SKM-1 treated with dmso at 0.1 percent for 144 hours (cell line): ENCODE measurements around the gene VSX1.

ENCODE experiments used
- DNase-seq: peaks from one replicate; lab custom pipeline; 2025; ENCODE audit not compliant: unreplicated experiment; lab: John Stamatoyannopoulos, UW

VSX1 gene

DNA sequence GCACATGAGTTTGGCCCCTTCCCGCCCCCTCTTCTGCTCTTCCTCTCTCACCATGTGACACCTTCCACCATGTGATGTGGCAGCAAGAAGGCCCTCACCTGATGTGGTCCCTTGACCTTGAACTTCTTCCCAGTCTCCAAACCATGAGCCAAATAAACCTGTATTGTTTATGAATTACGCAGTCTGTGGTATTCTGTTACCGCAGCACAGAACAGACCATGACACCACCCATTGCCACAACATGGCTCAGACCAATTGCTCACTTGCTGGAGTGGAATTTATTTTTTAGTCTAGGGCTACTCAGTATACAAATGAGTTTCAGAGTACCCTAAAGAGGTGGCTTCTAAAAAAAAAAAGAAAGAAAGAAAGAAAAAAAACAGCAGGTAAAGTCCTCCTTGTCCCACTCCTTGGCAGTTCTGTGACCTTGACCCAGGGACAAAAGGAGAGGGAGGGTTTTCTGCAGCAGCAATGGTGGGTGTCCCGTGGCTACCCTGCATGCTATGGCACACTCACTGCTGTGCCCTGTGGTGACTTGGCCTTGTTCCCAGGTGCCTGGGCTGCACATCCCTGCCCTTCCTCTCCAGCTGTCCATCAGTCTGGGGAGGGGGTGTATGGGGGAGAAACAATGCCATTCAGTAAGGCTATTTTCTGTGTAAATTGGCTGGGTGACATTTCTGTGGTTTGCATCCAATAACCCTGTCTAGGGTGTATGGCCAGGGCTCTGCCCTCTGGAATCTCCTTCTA lies 5.4 kb upstream of the VSX1 start:
- DNase-seq, result no peak

DNA sequence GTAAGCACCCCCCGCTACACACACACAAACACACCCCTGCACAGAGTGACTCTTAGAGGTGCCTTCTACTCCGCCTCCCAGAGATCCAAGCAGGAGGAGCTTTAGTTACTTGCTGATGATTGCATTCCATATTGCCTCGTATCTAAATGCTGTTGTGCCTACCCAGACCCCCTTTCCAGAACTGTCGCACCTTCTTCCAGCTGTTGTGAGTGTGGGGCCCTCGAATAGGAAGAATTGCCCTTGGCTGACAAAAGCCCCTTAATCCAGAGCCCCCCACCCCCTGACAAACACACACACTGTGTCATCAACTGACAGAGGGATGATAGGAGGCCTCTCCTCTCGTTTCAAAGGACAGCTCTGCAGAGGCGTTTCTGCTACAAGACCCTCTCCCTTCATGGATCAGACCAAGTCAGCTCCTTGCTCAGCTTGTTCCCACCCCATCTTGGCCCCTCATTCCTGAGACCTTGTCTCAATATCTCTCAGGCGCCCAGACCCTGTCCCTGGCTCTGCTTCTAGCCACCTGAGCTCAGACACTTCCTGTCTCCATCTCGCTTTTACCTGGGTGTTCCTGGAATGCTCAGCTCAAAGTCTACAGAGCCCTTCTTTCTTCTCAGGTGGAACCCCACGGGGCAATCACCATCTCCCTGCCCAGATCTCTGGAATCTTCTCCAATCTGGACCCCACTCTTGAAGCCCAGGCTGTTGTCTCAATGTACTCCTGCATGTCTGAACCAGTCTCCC lies 4.0 kb upstream of the VSX1 start:
- DNase-seq, result no peak

DNA sequence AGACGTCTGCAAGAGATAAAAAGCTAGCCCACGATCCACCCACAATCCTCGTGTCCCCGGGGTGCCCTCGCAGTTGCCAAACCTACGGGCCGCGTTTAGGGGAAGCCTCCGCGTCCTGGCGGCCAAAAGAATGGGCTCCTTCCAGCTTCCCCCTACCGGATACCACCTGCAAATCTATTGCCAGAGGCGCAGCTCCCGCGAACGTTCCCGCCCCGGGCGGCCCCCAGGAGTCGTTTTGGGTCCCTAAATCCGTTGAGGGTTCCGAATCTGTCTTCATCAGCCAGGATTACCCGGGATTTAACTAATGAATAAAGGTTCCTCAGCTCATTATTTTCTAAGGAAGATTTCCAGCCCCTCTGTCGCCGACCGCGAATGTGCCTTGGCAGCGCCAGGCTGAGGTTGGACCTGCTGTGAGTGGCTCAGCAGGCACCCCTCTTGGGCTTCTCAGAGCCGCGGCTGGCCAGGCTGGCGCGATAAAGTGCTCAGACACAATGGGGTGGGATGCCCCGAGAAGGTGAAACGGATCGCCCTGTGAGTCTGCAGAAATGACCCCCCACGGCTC lies 2.8 kb upstream of the VSX1 start:
- no peak for DNase-seq

DNA sequence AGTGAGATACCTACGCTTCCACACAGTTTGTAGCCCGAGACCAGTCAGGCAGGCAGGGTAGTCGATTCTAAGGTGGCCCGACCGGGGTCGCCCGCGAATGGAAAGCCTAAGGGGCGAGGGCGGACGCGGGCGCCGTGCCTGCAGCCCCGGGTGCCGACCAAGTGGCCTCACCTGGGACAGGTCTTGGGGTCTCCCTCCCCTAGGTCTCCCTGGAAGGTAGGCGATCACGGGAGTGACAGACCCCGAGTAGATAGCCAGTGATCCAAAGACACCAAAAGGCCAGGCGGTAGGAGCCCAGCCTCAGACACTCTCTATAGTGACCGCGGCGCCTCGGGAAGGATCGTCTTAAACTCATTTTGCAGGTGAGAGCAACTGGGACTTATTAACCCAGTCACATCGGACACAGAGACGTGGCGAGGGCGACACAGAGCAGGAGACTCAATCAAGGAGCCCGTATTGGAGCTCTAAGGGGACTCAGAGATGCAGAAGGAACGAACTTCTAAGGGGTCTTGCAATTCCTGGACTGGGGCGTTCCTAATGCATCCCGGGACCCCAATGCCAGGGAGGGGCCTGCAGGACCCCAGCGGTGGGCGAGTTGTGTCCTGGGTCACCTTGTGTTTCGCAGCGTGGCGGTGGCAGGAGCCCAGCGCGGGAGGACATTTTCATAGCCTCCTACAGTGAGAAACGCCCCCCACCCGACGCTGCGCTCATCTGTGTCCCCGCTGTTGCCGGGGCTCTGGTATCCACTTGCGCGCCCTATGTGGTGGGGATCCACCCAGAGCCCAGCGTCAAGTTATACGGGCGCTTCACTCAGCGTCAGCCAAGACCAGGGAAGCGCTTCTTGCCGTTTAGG lies 2.1 kb upstream of the VSX1 start:
- DNase-seq, result no peak

DNA sequence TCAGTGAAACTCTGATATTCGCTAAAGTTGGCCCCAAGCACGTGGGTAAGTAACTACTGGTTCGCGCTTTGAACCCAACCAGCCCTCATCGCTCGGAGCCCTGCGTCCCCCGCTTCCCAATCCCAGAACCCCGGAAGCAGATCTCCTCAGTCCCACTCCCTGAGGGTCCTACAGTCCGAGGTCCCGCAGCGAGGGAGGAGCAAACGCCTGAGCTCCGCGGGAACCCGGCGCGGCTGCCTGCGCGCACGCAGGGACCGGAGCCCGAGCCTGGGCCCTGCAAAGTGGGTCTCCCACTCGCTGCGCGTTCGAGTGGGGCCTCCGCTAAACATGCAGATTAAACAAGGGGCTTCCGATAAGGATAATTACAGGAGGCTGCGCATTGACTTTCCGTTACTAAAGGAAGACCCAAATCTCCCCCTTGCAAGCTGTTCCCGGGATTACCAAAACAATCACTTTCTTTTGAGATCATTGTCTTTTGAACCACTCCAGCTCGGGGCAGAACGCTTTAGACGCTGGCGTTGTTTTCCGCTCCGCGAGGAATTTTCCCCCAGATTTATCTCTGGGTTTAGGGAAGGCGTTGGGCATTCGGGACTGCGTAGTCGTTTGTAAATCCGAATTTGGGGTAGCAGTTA lies 1.3 kb upstream of the VSX1 start:
- DNase-seq, result no peak

DNA sequence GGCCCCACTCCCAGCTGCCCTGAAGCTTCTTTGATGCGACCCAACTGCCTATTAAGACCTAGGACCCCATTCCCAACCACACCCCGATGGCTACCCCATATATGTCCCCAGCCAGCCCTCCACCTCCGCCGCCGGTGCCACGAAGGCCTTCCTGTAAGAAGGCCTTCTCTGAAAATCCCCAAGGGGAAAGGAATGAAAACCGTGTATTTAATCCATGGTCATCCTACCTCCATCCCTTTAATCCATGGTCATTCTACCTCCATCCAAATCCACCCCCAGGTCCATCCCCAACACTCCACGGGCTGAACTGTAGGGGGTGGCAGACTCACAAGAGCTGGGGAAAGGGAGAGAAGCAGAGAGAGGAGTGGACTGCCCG lies 545 bp upstream of the VSX1 start:
- no peak for DNase-seq

DNA sequence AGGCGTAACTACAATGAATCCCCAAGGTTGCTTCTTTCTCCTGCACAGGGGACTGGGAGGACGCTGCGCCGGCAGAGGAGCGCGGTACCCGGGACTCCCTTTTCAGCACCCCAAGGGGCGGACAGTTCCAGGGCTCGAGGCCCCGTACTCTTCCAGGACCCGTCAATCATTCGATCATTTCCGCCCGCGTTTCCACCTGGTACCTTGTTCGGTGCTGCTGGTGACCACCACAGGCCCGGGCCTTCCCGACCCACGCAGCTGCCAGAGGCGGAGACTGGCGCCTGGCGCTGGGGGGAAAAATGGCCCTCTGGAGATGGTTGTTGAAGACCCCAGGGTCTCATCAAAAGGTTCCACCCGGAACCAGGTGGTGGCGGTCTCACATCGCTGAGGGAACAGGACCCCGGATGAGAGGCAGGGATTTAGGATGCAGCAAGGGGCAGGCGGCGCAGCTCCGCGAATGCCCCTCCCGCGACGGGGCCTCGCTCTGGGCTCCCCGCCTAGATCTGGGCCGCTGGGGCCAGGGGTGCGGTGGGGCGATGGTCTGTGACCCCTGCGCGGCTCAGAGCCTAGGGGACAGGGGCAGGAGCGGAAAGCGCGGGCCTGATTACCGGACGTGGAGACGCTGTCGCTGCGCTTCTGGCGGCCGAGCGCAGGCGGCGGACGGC lies 744 bp downstream of the VSX1 start:
- no peak for DNase-seq

DNA sequence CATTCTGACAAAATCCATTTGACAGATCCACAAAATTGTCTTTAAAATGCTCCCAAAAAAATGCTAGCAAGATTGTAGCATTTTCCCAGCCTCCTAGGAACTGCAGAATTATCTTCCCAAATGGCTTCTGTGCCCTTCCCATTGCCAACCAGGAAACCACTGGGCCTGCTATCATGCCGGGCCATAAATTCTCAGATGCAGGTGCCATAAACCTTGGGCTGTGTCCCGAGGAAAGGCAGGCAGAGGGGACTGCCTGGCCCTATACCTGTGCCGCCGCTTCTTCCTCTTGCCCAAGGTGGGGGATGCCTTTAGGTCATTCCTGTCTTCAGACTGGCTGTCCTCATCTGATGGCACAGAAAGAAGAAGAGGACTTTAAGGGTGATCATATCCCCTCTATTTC lies 2.8 kb downstream of the VSX1 start:
- no peak for DNase-seq

DNA sequence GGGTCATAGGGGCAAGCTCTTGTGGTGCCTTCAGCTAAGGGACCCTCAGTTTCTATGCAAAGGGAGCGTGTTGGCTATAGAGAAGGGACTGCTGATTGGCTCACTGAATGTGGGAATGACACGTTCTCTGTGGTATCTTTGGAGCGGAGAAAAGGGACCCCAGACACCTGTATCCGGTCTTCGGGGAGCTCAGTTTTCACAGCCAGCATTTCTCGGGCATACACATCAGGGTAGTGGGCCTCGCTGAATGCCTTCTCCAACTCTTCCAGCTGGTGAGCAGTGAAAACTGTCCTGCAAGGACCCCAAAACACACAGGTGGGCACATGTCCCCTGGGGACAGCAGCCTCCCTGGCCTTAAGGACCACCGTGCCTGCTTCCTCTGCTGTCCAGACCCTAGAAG lies 3.3 kb downstream of the VSX1 start:
- no peak for DNase-seq

DNA sequence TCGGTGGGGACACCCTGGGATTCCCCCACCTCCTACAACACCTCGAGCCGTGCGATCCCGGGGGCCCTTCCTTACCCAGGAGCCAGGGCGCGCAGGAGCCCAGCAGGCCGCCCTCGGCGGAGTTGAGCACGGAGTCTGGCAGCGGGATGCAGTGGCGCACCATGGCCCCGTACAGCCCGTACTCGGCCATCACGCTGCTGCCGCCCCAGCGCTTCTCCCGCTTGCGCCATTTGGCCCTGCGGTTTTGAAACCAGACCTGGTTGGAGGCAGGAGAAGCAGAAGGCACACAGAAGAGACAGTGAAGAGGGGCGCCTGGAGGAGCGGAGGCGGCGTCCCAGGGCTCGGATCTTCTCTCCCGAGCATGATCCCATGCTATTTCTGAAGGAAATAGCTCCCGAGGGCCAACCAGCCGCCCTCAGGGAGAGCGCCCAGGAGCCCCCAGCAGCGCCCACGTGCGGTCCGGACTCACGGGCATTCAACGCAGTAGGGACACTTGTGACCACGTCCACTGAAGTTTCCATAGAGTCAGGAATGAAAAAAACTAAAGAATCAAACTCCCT lies 4.3 kb downstream of the VSX1 start:
- peak; percentile 64 for DNase-seq

DNA sequence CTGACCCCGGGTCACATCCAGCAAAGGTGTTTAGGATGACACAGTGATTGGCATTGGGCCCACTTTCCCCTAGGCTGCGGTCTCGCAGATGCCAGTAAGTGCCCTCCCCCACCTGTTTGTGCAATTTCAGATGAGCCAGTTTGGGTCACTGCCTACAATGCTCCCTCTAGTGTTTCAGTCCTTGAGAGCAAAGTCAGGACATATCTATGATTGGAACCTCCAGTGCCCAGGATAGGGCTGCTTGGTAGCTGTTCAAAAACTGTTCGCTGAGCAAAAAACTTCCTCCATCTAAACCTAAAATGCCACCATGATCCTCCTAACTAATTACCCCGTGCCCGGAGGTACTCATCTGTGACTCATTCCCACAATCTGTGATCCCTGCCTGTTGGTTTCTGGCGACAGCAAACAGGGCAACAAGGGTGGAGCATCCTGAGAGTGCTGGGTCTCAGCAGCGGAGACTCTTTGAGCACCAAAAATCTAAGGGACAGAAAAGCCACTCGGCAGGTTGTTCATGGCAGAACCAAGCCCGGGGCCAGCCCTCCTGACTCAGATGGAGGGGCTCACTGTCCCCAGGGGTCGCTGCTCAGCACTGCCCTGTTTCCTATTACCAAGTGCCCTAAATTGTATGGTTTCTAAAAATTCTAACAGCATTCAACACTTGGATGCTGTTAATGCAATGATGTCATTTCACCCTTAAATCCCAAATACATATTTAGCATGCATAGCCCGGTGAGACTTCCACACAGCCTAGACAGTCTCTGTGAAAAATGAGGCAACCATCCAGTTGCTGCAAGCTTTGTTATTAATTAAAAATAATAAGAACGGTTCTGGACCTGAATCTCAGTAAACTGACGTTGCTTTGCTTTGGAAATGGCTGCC lies 5.0 kb downstream of the VSX1 start:
- peak; percentile 59 for DNase-seq

DNA sequence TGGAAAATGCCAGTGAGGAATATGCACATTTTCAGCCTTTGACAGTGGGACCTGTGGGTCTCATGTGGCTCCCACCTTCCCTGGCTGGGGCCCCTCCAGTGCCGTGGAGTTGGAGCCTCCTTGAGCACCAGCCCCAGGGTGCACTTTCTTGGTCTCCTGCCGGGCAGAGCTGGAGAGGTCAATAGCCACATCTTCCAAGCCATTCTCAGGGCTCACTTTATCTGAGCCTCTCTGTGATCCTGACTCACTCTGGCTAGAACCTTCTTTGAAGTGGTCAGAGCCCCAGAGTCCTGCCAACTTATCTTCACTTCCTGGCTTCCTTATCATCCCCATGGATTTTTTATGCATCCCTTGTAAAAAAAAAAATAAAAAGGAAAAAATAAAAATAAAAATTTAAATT lies 5.7 kb downstream of the VSX1 start:
- no peak for DNase-seq

DNA sequence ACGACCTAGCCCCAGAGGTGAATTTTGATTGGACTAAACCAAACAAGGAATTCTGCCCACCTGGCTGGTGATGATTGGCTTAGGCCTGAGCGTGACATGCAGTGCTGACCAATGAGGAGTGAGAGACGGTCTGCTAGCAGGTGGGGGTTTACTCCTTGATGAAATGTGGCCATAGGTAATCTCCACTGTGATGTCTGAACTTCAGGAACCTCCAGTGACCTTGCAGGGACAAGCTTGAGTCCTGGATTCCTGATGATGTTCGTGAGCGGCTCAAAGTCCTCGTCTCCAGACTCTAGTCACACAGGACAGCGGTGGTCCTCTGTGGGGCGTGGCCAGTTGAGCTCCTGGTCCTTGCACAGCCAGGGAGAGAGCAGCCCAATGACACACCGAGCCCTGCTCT lies 8.4 kb downstream of the VSX1 start:
- DNase-seq, result no peak

DNA sequence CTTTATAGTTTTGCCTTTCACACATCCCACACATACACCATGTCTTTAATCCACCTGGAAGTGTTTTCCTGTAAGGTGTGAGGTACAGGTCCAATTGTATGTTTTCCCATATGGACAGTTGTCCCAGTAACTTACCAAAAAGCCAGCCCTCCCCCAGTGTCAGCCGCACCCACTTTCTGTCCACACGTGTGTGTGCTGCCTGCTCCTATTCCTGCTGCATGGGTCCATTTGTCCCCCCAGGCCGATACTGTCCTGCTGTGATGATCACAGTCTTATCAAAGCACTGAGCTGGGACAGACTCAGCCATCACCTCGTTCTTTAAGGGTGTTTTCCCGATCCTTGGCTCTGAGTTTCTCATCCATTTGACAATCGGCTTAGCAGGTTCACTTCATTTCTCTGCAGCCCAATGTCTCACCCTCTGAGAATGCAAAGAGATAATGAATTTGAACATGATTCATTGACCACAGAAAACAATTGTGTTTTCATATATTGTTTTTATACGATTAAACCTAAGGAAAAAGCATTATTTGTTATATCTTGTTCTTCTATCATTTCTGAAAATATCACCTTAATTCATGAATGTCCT lies 9.6 kb downstream of the VSX1 start:
- no peak for DNase-seq

DNA sequence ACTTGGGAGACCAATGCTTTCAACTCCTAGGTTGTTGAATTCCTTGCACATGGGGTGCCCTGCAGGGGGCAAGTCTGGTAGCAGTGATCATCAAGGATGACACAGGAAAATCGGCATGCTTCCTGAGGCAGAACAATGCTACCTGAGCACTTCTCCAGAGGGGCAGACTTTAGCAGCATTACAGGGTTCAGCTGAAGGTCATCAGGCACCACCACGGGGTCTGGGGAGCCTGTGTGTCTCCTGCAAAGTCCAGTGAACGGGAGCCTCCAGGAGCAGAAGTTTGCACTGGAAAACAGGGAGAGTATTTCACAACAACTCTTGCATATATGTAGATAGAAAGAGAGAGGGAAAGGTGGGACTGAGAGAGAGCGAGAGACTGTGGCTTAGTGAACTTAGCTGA lies 10.2 kb downstream of the VSX1 start:
- no peak for DNase-seq

DNA sequence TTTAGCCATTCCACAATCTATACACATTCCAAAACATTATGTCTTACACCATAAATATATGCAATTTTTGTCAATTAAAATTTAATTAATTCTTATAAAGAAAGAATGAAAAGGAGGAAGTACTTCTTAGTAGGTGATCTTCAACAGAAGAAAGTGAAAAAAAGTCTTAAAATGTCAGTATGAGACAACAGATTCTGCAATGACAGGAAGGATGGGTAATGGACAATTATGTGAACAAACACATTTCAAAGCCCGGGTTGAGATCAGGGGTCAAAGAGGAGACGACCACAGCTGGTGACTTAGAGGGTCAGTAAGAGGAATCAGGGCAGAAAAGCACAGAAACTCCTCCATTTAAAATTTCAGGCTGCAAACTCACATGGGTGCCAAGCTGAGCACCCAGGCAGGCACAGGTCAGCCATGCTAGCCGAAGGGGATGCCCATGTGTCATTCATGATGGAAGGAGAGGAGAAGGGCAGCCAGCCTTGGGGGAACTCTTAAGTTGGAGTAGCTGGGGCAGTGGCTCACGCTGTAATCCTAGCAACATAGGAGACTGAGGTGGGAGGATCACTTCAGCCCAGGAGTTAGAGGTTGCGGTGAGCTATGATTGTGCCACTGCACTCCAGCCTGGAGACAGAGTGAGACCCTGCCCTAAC lies 11.0 kb downstream of the VSX1 start:
- DNase-seq, result no peak

DNA sequence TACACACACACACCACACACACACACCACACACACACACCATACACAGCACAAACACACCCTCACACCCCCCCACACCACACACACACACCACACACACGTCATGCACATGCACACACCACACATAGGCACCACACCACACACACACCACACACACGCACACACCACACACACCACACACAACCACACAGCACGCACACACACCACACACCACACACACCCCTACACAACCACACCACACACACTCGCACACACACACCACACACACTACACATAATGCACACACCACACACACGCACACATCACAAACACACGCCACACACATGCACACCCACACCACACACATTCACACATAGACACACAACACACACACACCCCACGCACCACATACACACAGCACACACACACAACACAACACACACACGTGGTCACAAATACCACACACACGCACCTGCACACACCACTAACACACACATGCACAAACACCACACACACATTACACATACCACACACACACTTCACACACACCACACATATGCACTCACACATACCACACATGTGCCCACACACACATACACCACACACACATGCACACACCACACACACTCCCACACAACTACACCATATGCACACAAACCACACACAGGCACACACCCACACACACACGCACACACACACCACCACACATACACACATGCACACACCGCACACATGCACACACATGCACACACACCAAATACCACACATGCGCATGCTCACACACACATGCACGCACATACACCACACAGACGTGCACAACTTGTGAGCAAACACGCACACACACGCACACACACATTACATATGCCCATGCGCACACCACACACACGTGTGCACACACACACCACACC lies 14.6 kb downstream of the VSX1 start:
- DNase-seq, result no peak
